ENCODE results near the gene ADGB.

The ADGB gene

DNA sequence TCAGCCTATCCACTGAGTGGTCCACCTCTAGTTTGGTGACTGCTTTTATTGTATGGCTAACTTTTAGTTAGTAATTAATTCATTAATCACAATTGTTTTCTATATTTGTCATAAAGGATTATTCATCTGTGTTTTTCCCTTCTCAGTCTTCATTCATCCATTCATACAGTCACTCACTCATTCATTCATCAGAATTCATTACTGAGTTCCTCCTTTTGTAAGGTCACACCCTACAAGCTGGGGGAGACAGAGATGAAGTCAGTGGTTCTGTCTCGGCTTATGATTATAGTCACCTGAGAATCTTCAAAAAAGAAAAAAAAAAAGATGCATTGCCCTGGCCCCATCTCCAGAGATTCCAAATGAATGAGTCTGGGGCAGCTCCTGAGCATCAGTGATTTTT lies 257.1 kb downstream of the ADGB start:
- TF ChIP-seq POU2F2 (IDR thresholded peaks at IDR 0.05; ENCODE audit: low read depth, low read length) = no peak
- TF ChIP-seq TAF1 (IDR thresholded peaks at IDR 0.05; ENCODE audit: low read depth, low read length) = no peak
- TF ChIP-seq PAX5 (IDR thresholded peaks at IDR 0.05; ENCODE audit: insufficient read depth, low read length, severe bottlenecking) = no peak
- TF ChIP-seq SPI1 (IDR thresholded peaks at IDR 0.05; ENCODE audit: low read depth, low read length) = no peak; the same call in 1 of the 2 replicates
- no peak for TF ChIP-seq POLR2A (IDR thresholded peaks at IDR 0.05; ENCODE audit: low read depth, low read length)
- no peak for TF ChIP-seq POLR2AphosphoS5 (IDR thresholded peaks at IDR 0.05; ENCODE audit: low read depth, low read length)
- DNase-seq (ENCODE audit: insufficient read length, low spot score) = no peak
- no peak for FAIRE-seq

DNA sequence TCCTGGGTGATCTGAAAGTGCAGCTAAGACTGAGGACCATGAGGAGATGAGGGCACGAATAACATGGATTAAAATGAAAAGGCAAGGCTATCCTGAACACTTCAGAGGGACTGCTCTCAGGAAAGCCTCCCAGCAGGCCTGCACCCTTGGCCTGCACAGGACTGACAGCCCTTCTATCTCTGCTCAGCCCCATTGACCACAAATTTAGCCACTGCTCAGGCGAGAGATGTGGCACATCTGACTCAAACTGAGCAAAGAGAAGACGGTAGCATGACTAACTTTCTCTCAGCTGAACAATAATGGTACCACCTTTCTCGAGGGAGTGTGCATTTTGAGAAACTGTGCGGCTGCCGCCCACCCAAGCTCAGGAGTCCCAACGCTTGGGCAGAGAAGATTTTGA lies 257.5 kb downstream of the ADGB start:
- TF ChIP-seq POLR2A (IDR thresholded peaks at IDR 0.05; ENCODE audit: low read depth, low read length) (no peak), SPI1 (IDR thresholded peaks at IDR 0.05; ENCODE audit: low read depth, low read length) (no peak), POU2F2 (IDR thresholded peaks at IDR 0.05; ENCODE audit: low read depth, low read length) (no peak), TAF1 (IDR thresholded peaks at IDR 0.05; ENCODE audit: low read depth, low read length) (no peak), PAX5 (IDR thresholded peaks at IDR 0.05; ENCODE audit: insufficient read depth, low read length, severe bottlenecking) (no peak), POLR2AphosphoS5 (IDR thresholded peaks at IDR 0.05; ENCODE audit: low read depth, low read length) (no peak)
- peak; percentile 16 for FAIRE-seq
- no peak for DNase-seq (ENCODE audit: insufficient read length, low spot score)

DNA sequence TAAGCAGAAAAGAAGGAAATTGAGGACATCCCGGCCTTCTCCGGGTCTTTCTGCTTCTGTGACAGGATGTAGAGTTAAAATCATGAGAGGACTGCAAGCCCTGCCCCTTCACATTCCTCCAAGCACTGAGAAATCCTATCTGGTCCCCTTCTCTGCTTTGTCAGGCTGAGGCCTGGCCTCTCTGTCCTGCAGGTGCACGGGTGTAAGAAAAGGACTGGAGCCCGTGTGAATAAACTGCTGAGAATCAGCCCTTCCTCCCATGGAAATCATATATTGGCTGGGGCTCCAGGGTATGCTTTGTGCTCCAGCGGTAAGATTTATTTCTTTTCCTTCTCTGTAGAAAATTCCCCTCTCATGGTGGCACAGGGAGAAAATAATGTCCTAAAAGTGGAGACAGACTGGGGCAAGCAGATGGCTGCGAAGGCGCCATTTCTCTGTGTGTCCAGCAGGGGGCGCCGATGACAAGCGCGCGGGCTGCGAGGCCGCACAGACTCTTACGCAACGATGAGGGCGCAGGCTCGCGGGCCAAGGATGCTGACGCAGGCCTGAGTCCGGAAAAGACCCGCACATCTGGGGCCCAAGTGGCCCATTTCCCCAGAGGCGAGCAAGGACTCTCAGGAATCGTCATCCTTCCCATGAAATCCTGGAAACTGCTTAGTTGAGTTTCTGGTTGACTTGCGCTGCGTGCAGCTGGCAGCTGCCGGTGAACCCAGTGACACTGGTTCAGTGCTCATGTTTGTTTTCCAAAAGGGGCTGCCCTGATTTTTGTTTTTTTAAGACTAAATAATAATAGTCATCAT lies 258.6 kb downstream of the ADGB start:
- TF ChIP-seq SPI1 (IDR thresholded peaks at IDR 0.05; ENCODE audit: low read depth, low read length) (0 out of 2 replicates have a peak, but pooled peaks have one; percentile 4), TAF1 (IDR thresholded peaks at IDR 0.05; ENCODE audit: low read depth, low read length) (no peak)
- FAIRE-seq (peak; percentile 84), DNase-seq (ENCODE audit: insufficient read length, low spot score) (peak; percentile 47)

DNA sequence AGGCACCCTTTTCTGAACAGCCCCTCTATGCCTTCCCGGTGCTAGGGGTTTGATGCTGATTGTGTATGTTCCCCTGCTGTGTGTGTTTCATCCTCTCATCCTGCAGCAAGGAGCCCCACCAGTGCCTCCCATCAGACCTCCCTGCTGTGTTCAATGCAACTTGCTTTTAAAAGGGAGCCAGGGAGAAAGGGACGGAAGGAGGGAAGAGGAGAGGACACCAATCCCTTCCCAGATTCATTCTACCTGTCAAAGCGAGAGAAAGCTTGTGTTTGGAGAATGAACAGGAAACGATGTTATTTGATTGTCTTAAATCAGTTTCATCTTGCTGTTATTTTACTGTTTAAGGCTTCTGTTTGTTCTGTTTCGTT lies 259.2 kb downstream of the ADGB start:
- DNase-seq (ENCODE audit: insufficient read length, low spot score) = no peak
- TF ChIP-seq POU2F2 (IDR thresholded peaks at IDR 0.05; ENCODE audit: low read depth, low read length) (no peak), PAX5 (IDR thresholded peaks at IDR 0.05; ENCODE audit: insufficient read depth, low read length, severe bottlenecking) (no peak), POLR2A (IDR thresholded peaks at IDR 0.05; ENCODE audit: low read depth, low read length) (no peak), POLR2AphosphoS5 (IDR thresholded peaks at IDR 0.05; ENCODE audit: low read depth, low read length) (no peak), SPI1 (IDR thresholded peaks at IDR 0.05; ENCODE audit: low read depth, low read length) (no peak), TAF1 (IDR thresholded peaks at IDR 0.05; ENCODE audit: low read depth, low read length) (no peak)
- peak; percentile 23 for FAIRE-seq

DNA sequence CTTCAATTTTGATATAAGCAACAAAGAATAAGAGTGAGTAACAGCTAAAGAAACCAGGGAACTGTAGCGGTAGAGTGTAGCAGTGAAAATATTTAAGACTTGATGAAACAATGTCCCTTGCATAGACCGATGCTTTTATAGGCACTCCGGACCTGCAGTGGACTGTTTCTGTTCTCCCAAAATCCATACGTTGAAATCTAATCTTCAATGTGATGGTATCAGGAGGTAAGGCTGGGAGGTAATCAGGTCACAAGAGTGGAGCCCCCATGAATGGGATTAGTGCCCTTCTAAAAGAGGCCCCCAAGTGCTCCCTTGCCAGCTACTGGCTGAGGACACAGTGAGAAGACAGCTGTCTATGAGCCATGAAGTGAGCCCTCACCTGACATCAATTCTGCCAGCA lies 260.4 kb downstream of the ADGB start:
- TF ChIP-seq SPI1 (IDR thresholded peaks at IDR 0.05; ENCODE audit: low read depth, low read length) (no peak), POU2F2 (IDR thresholded peaks at IDR 0.05; ENCODE audit: low read depth, low read length) (no peak), POLR2AphosphoS5 (IDR thresholded peaks at IDR 0.05; ENCODE audit: low read depth, low read length) (no peak), TAF1 (IDR thresholded peaks at IDR 0.05; ENCODE audit: low read depth, low read length) (no peak), PAX5 (IDR thresholded peaks at IDR 0.05; ENCODE audit: insufficient read depth, low read length, severe bottlenecking) (no peak), POLR2A (IDR thresholded peaks at IDR 0.05; ENCODE audit: low read depth, low read length) (no peak)

DNA sequence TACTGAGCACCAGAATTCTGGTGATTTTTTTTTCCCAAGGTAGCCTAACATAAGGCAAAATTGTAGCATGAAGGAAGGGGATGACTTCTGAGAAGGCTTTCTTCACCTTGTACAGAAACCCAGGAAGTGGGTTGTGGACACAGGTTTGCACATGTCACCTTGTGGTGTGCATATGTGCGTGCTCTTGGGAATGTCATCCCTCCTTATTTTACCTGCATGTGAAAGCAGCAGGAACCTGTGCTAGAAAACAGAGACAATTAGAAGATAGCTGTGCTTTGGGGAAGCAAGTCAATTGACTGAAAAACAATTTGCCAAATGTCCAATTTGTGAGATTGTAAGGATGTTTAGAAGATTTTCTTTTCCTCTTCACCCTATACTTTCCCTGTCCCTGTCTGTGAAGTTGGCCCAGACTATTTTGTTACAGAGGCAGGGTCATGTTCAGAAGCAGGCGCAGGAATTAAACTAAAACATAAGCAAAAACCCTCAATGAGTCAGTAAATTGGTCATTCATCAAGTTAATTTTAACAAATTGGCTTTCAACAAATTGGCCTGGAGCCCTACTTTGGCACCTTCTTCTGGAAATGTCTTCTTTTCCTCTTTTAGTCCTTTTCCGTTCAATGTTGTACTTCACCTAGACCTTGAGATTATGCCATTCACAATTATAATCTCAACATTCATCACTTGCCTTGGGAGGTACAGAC lies 261.2 kb downstream of the ADGB start:
- DNase-seq (ENCODE audit: insufficient read length, low spot score) (no peak), FAIRE-seq (no peak)
- TF ChIP-seq TAF1 (IDR thresholded peaks at IDR 0.05; ENCODE audit: low read depth, low read length) = no peak
- TF ChIP-seq PAX5 (IDR thresholded peaks at IDR 0.05; ENCODE audit: insufficient read depth, low read length, severe bottlenecking) = no peak
- no peak for TF ChIP-seq POLR2AphosphoS5 (IDR thresholded peaks at IDR 0.05; ENCODE audit: low read depth, low read length)
- TF ChIP-seq SPI1 (IDR thresholded peaks at IDR 0.05; ENCODE audit: low read depth, low read length) = no peak
- TF ChIP-seq POLR2A (IDR thresholded peaks at IDR 0.05; ENCODE audit: low read depth, low read length) = no peak
- TF ChIP-seq POU2F2 (IDR thresholded peaks at IDR 0.05; ENCODE audit: low read depth, low read length) = no peak

More for the DNA sequence above, 260.4 kb downstream of the ADGB start:
- DNase-seq (ENCODE audit: insufficient read length, low spot score) (no peak), FAIRE-seq (no peak)

DNA sequence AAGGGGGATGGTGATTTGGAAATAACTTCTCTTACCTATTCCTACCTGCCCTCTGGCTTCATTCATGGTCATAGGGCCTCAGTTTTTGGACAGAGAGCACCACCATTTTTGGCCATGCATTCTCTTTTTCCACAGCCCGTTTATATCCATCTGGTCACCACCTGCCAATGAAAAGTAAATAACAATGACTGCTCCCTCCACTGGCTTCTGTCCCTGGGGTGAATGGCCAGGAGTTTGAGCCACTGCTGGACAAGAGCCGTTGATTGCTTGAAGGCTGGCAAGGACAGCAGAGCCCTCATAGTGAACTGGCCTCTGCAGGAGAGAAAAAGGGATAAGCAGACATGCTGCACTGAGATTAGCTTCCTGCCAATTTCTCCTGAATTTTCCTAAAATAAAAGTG lies 261.8 kb downstream of the ADGB start:
- DNase-seq (ENCODE audit: insufficient read length, low spot score) (no peak), FAIRE-seq (no peak)
- TF ChIP-seq POLR2AphosphoS5 (IDR thresholded peaks at IDR 0.05; ENCODE audit: low read depth, low read length) = no peak
- TF ChIP-seq SPI1 (IDR thresholded peaks at IDR 0.05; ENCODE audit: low read depth, low read length) = no peak
- no peak for TF ChIP-seq TAF1 (IDR thresholded peaks at IDR 0.05; ENCODE audit: low read depth, low read length)
- no peak for TF ChIP-seq POLR2A (IDR thresholded peaks at IDR 0.05; ENCODE audit: low read depth, low read length)
- no peak for TF ChIP-seq POU2F2 (IDR thresholded peaks at IDR 0.05; ENCODE audit: low read depth, low read length)
- no peak for TF ChIP-seq PAX5 (IDR thresholded peaks at IDR 0.05; ENCODE audit: insufficient read depth, low read length, severe bottlenecking)

DNA sequence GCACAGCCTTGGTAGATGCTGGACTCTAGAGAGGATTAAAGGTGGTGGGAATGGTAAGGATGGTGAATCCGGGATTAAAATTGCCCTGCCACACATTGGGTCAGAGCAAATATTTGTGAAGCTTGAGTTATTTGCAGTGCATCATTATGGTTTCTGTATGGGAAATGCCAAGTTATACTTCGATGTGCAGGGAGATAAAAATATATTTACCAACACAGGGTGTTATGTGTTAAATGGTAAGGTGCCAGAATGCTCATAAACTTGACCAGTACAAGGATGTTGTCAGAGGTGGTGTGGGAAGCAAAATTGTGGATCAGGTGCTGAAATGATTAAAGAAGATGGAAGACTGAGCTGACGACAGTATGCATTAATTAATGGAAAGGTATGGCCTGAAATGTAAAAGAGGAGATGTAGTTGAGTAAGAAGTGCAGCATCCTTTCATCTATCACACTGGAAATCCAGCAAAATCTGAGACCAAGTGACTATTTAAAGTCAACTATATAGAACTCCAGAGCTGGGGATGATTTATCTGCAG lies 262.3 kb downstream of the ADGB start:
- FAIRE-seq (no peak), DNase-seq (ENCODE audit: insufficient read length, low spot score) (no peak)
- TF ChIP-seq POLR2A (IDR thresholded peaks at IDR 0.05; ENCODE audit: low read depth, low read length) (no peak), PAX5 (IDR thresholded peaks at IDR 0.05; ENCODE audit: insufficient read depth, low read length, severe bottlenecking) (no peak), TAF1 (IDR thresholded peaks at IDR 0.05; ENCODE audit: low read depth, low read length) (no peak), SPI1 (IDR thresholded peaks at IDR 0.05; ENCODE audit: low read depth, low read length) (no peak), POU2F2 (IDR thresholded peaks at IDR 0.05; ENCODE audit: low read depth, low read length) (no peak), POLR2AphosphoS5 (IDR thresholded peaks at IDR 0.05; ENCODE audit: low read depth, low read length) (no peak)

DNA sequence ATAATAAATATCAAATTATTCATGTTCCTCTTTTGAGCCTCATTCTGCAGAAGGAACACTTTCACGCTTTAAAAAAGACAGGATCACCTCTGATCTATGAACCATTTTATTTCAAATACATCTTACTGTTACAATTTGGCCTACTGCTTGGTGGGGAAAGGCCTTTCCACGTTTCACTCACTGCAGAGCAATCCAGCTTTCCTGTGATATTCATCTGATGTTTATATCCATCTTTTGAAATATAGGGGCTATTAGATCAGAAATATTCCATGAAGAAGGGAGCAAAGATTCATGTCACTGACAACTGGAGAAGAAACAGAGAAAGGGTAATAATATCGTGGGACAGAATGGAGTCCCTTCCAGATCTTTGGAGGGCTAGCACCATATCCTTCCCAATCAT lies 262.9 kb downstream of the ADGB start:
- FAIRE-seq = peak; percentile 13

More for the DNA sequence above, 262.9 kb downstream of the ADGB start:
- no peak for TF ChIP-seq POLR2AphosphoS5 (IDR thresholded peaks at IDR 0.05; ENCODE audit: low read depth, low read length)
- TF ChIP-seq TAF1 (IDR thresholded peaks at IDR 0.05; ENCODE audit: low read depth, low read length) = no peak
- no peak for TF ChIP-seq SPI1 (IDR thresholded peaks at IDR 0.05; ENCODE audit: low read depth, low read length)
- no peak for TF ChIP-seq PAX5 (IDR thresholded peaks at IDR 0.05; ENCODE audit: insufficient read depth, low read length, severe bottlenecking)
- TF ChIP-seq POU2F2 (IDR thresholded peaks at IDR 0.05; ENCODE audit: low read depth, low read length) = no peak
- TF ChIP-seq POLR2A (IDR thresholded peaks at IDR 0.05; ENCODE audit: low read depth, low read length) = no peak
- no peak for DNase-seq (ENCODE audit: insufficient read length, low spot score)

All from GM12891 (cell line).